GM23338 (cell line): Measurements from ENCODE around the gene ADCY1. TPM values are rescaled to one million over a fixed set of nuclear protein-coding genes. Genes with fewer than 3 reads are reported as not detected.
A peak's percentile ranks its signal among the peaks of the same experiment; 100 is the strongest.

Experiments
- ATAC-seq: fragments of 200-7000 bp; cut with Tn5 transposase; 3 replicates; pipeline ENCODE4 v1.9.1; 2020
- DNase-seq: peaks from one replicate; pipeline ENCODE4 v3.0.0-alpha.2; 2015; ENCODE audit warnings: low spot score
- H2AFZ ChIP-seq: fragments of 200-600 bp; sonication (generic); 2 replicates; pipeline ENCODE4 v1.8.0; 2016; ENCODE audit warnings: antibody characterized with exemption, mild to moderate bottlenecking, moderate library complexity
- H3F3A ChIP-seq: fragments of 200-600 bp; sonication (generic); replicated peaks from 2 replicates; pipeline ENCODE4 v1.8.0; 2017; ENCODE audit warnings: antibody characterized with exemption, mixed run types, low read depth
- H3K27ac ChIP-seq: fragments of 200-600 bp; sonication (generic); 2 replicates; pipeline ENCODE4 v1.6.1; 2016; ENCODE audit warnings: low read depth
- H3K27me3 ChIP-seq: fragments of 200-600 bp; sonication (generic); 2 replicates; pipeline ENCODE4 v1.8.0; 2016; ENCODE audit warnings: mild to moderate bottlenecking, mixed run types, moderate library complexity; ENCODE audit not compliant: insufficient read depth
- H3K36me3 ChIP-seq: fragments of 200-600 bp; sonication (generic); 2 replicates; pipeline ENCODE4 v1.8.0; 2016; ENCODE audit warnings: mild to moderate bottlenecking; ENCODE audit not compliant: insufficient read depth
- H3K4me1 ChIP-seq: fragments of 200-600 bp; sonication (generic); 2 replicates; pipeline ENCODE4 v1.8.0; 2016; ENCODE audit warnings: mild to moderate bottlenecking, moderate library complexity; ENCODE audit not compliant: insufficient read depth
- H3K4me2 ChIP-seq: fragments of 200-600 bp; sonication (generic); 2 replicates; pipeline ENCODE4 v1.7.1; 2017; ENCODE audit warnings: mixed run types
- H3K4me3 ChIP-seq: fragments of 200-600 bp; sonication (generic); 2 replicates; pipeline ENCODE4 v1.6.1; 2016; ENCODE audit warnings: mixed run types
- H3K79me2 ChIP-seq: fragments of 200-600 bp; sonication (generic); replicated peaks from 2 replicates; pipeline ENCODE4 v1.8.0; 2017; ENCODE audit warnings: mild to moderate bottlenecking; ENCODE audit not compliant: insufficient read depth
- H3K9me2 ChIP-seq: fragments of 200-600 bp; sonication (generic); 2 replicates; pipeline ENCODE4 v1.8.0; 2017; ENCODE audit not compliant: insufficient read depth
- H4K20me1 ChIP-seq: fragments of 200-600 bp; sonication (generic); replicated peaks from 2 replicates; pipeline ENCODE4 v1.8.0; 2017; ENCODE audit warnings: mild to moderate bottlenecking; ENCODE audit not compliant: insufficient read depth
- H3K27ac Mint-ChIP-seq: 2 replicates; pipeline ENCODE4 v1.8.0; 2020; ENCODE audit warnings: inconsistent platforms, mild to moderate bottlenecking, moderate library complexity, mixed read lengths
- H3K27me3 Mint-ChIP-seq: 3 replicates; pipeline ENCODE4 v1.8.0; 2022; ENCODE audit warnings: low read depth, mild to moderate bottlenecking, moderate library complexity, mixed read lengths, inconsistent platforms; ENCODE audit not compliant: insufficient read depth, poor library complexity
- H3K36me3 Mint-ChIP-seq: 3 replicates; pipeline ENCODE4 v1.8.0; 2021; ENCODE audit warnings: low read depth, mild to moderate bottlenecking, inconsistent platforms, moderate library complexity, mixed read lengths
- H3K4me1 Mint-ChIP-seq: 3 replicates; pipeline ENCODE4 v1.8.0; 2020; ENCODE audit warnings: mild to moderate bottlenecking, inconsistent platforms, mixed read lengths
- H3K4me3 Mint-ChIP-seq: 3 replicates; pipeline ENCODE4 v1.8.0; 2021; ENCODE audit warnings: moderate library complexity, mild to moderate bottlenecking, inconsistent platforms, mixed read lengths
- H3K9me3 Mint-ChIP-seq: 3 replicates; pipeline ENCODE4 v1.8.0; 2020; ENCODE audit warnings: moderate library complexity, mild to moderate bottlenecking, inconsistent platforms, mixed read lengths
- EZH2 ChIP-seq: fragments of 200-600 bp; sonication (generic); IDR thresholded peaks from one replicate; pipeline ENCODE4 v1.8.0; 2017; ENCODE audit warnings: antibody characterized with exemption, mild to moderate bottlenecking, low read depth; ENCODE audit not compliant: unreplicated experiment
- ZNF331 ChIP-seq: fragments of 250-450 bp; sonication (Bioruptor Pico); IDR thresholded peaks from 2 replicates; pipeline ENCODE4 v1.5.0; 2020; ENCODE audit warnings: low read depth, mild to moderate bottlenecking, moderate library complexity
- polyA plus RNA-seq: library from polyadenylated mRNA; unstranded; fragments of >200 nt; fragmentation: Nextera tagmentation; extraction: Ambion mirVana; gene quantifications from 2 replicates; pipeline ENCODE4 v1.2.1, GENCODE V29; 2016
- total RNA-seq: library from RNA; depleted of rRNA; stranded (reverse); fragments of >200 nt; shearing (Covaris generic); gene quantifications from 2 replicates; pipeline ENCODE4 v1.2.3, GENCODE V29; 2014
- TF ChIP-seq, protein P1 (sequence below), 2 experiments: fragments of 200-600 bp in 1 of 2; sonication (generic) in 1 of 2; conservative IDR thresholded peaks; 2 replicates each; pipeline versions ENCODE4 v1.5.1 to v1.6.1; 2016 to 2017; ENCODE audit warnings: antibody characterized with exemption in 2 of 2, low read depth in 2 of 2, mild to moderate bottlenecking in 2 of 2, moderate library complexity in 1 of 2
- TF ChIP-seq, protein P2 (sequence below): fragments of 250-450 bp; sonication (Bioruptor Pico); IDR thresholded peaks from 2 replicates; pipeline ENCODE4 v1.5.0; 2020; ENCODE audit warnings: mild to moderate bottlenecking, moderate library complexity

ADCY1 gene
- total and polyA plus RNA-seq, 2 experiments from 2014 or later, result 2.3 to 18.7 TPM

DNA sequence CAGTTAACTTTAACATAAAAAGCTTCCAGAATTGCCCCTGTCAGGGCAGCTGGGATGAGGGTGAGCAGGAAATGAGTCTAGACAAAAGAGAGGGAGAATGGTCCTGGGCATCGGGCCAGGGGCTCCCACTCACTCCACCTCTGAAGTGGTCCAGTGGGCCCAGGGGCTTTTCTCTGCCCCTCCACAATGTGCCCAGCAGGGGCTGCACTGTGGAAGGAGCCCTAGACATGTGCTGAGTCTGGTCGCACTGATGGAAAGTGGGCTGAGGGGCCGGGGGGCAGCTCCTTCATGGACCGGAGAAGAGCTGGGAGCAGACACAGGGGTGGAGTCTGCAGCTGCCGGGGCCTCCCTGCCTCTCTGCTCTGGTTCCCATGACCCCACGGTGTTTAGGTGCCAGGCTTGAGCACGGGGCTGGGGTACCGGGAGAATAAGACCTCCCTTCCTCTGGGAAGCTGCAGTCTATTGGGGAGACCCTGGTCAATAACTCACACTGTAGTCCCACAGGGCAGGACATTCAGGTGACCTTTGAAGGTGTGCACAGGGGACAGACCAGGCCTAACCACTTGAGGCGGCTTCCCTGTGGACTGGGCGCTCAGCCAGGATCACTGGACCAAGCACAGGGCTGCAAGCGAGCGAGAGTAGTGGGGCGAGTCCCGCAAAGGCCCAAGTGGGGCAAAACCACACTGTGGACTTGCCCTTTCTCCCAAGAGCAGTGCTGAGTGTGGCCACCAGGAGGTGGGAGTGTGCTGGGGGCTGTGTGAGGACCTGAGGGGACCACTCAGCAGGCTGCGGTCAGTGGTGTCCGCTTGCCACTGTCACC lies 6.1 kb downstream of the ADCY1 start:
- Histone ChIP-seq H3F3A (no peaks in the 10 kb centered on the region), H3K4me3 (no peak overlapping the region), H3K9me2 (no peaks in the 10 kb centered on the region), H3K27ac (no peak overlapping the region), H3K79me2 (peaks cover 8% of the 10 kb centered on the region; the same call in 1 of the 2 replicates), H4K20me1 (peaks cover 12% of the 10 kb centered on the region; the same call in 1 of the 2 replicates), H3K4me2 (no peak overlapping the region), H3K27me3 (peaks cover 16% of the 10 kb centered on the region), H2AFZ (no peak overlapping the region), H3K36me3 (no peaks in the 10 kb centered on the region), H3K4me1 (peaks cover 38% of the 10 kb centered on the region)
- TF ChIP-seq ZNF331 (CRISPR knock-in tag) (no peak), EZH2 (no peak)
- TF ChIP-seq, protein P1, sequence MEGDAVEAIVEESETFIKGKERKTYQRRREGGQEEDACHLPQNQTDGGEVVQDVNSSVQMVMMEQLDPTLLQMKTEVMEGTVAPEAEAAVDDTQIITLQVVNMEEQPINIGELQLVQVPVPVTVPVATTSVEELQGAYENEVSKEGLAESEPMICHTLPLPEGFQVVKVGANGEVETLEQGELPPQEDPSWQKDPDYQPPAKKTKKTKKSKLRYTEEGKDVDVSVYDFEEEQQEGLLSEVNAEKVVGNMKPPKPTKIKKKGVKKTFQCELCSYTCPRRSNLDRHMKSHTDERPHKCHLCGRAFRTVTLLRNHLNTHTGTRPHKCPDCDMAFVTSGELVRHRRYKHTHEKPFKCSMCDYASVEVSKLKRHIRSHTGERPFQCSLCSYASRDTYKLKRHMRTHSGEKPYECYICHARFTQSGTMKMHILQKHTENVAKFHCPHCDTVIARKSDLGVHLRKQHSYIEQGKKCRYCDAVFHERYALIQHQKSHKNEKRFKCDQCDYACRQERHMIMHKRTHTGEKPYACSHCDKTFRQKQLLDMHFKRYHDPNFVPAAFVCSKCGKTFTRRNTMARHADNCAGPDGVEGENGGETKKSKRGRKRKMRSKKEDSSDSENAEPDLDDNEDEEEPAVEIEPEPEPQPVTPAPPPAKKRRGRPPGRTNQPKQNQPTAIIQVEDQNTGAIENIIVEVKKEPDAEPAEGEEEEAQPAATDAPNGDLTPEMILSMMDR (conservative IDR thresholded peaks at IDR 0.05; ENCODE audit: low read depth in 2 of 2), result peak; percentile 54 to 73
- TF ChIP-seq, protein P2, sequence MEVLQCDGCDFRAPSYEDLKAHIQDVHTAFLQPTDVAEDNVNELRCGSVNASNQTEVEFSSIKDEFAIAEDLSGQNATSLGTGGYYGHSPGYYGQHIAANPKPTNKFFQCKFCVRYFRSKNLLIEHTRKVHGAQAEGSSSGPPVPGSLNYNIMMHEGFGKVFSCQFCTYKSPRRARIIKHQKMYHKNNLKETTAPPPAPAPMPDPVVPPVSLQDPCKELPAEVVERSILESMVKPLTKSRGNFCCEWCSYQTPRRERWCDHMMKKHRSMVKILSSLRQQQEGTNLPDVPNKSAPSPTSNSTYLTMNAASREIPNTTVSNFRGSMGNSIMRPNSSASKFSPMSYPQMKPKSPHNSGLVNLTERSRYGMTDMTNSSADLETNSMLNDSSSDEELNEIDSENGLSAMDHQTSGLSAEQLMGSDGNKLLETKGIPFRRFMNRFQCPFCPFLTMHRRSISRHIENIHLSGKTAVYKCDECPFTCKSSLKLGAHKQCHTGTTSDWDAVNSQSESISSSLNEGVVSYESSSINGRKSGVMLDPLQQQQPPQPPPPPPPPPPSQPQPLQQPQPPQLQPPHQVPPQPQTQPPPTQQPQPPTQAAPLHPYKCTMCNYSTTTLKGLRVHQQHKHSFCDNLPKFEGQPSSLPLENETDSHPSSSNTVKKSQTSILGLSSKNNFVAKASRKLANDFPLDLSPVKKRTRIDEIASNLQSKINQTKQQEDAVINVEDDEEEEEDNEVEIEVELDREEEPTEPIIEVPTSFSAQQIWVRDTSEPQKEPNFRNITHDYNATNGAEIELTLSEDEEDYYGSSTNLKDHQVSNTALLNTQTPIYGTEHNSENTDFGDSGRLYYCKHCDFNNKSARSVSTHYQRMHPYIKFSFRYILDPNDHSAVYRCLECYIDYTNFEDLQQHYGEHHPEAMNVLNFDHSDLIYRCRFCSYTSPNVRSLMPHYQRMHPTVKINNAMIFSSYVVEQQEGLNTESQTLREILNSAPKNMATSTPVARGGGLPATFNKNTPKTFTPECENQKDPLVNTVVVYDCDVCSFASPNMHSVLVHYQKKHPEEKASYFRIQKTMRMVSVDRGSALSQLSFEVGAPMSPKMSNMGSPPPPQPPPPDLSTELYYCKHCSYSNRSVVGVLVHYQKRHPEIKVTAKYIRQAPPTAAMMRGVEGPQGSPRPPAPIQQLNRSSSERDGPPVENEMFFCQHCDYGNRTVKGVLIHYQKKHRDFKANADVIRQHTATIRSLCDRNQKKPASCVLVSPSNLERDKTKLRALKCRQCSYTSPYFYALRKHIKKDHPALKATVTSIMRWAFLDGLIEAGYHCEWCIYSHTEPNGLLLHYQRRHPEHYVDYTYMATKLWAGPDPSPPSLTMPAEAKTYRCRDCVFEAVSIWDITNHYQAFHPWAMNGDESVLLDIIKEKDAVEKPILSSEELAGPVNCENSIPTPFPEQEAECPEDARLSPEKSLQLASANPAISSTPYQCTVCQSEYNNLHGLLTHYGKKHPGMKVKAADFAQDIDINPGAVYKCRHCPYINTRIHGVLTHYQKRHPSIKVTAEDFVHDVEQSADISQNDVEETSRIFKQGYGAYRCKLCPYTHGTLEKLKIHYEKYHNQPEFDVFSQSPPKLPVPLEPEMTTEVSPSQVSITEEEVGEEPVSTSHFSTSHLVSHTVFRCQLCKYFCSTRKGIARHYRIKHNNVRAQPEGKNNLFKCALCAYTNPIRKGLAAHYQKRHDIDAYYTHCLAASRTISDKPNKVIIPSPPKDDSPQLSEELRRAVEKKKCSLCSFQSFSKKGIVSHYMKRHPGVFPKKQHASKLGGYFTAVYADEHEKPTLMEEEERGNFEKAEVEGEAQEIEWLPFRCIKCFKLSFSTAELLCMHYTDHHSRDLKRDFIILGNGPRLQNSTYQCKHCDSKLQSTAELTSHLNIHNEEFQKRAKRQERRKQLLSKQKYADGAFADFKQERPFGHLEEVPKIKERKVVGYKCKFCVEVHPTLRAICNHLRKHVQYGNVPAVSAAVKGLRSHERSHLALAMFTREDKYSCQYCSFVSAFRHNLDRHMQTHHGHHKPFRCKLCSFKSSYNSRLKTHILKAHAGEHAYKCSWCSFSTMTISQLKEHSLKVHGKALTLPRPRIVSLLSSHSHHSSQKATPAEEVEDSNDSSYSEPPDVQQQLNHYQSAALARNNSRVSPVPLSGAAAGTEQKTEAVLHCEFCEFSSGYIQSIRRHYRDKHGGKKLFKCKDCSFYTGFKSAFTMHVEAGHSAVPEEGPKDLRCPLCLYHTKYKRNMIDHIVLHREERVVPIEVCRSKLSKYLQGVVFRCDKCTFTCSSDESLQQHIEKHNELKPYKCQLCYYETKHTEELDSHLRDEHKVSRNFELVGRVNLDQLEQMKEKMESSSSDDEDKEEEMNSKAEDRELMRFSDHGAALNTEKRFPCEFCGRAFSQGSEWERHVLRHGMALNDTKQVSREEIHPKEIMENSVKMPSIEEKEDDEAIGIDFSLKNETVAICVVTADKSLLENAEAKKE (CRISPR knock-in tag), result no peak
- Mint-ChIP-seq H3K27ac (no peak overlapping the region), H3K9me3 (no peaks in the 10 kb centered on the region), H3K36me3 (no peaks in the 10 kb centered on the region), H3K4me3 (no peak overlapping the region), H3K4me1 (peaks cover 69% of the 10 kb centered on the region), H3K27me3 (peaks cover 24% of the 10 kb centered on the region)
- ATAC-seq, result peak; percentile 49
- DNase-seq, result peak; percentile 64
